Immature natural killer cell (primary cell): ENCODE results near the gene CUL1. TPM values are rescaled to one million over a fixed set of nuclear protein-coding genes. Genes with fewer than 3 reads are reported as not detected.

Source experiments
- DNase-seq, 3 donors: peaks; one replicate each; pipeline ENCODE4 v3.0.0; 2022; ENCODE audit warnings: mixed read lengths in 1 of 3
- H3K27ac Mint-ChIP-seq, 6 donors: one replicate each; pipeline ENCODE4 v1.8.0; 2020; ENCODE audit warnings: mixed read lengths in 6 of 6, mild to moderate bottlenecking in 5 of 6, inconsistent platforms in 4 of 6, moderate library complexity in 3 of 6
- H3K27me3 Mint-ChIP-seq, 3 donors: one replicate each; pipeline ENCODE4 v1.8.0; 2020 to 2021; ENCODE audit warnings: low read depth in 3 of 3, mild to moderate bottlenecking in 3 of 3, mixed read lengths in 3 of 3, moderate library complexity in 3 of 3, inconsistent platforms in 1 of 3
- H3K36me3 Mint-ChIP-seq, 3 donors: one replicate each; pipeline ENCODE4 v1.8.0; 2020; ENCODE audit warnings: mixed read lengths in 3 of 3, inconsistent platforms in 2 of 3, mild to moderate bottlenecking in 2 of 3
- H3K4me1 Mint-ChIP-seq, 2 donors: one replicate each; pipeline ENCODE4 v1.8.0; 2020; ENCODE audit warnings: inconsistent platforms in 2 of 2, mild to moderate bottlenecking in 2 of 2, mixed read lengths in 2 of 2, moderate library complexity in 1 of 2
- H3K4me3 Mint-ChIP-seq, 5 donors: one replicate each; pipeline ENCODE4 v1.8.0; 2020; ENCODE audit warnings: mild to moderate bottlenecking in 5 of 5, mixed read lengths in 5 of 5, inconsistent platforms in 3 of 5, moderate library complexity in 3 of 5
- H3K9me3 Mint-ChIP-seq, 6 donors: one replicate each; pipeline ENCODE4 v1.8.0; 2020; ENCODE audit warnings: mild to moderate bottlenecking in 6 of 6, mixed read lengths in 6 of 6, inconsistent platforms in 4 of 6, moderate library complexity in 3 of 6
- polyA plus RNA-seq, 3 donors: library from polyadenylated mRNA; unstranded; fragments of 300-500 nt; fragmentation: Illumina TruSeq; gene quantifications; one replicate each; pipeline ENCODE4 v1.2.3, GENCODE V29; 2021

CUL1 gene
- polyA plus RNA-seq, result 10 to 100 TPM; 31.7 to 67.9 (median 32.4) TPM

DNA sequence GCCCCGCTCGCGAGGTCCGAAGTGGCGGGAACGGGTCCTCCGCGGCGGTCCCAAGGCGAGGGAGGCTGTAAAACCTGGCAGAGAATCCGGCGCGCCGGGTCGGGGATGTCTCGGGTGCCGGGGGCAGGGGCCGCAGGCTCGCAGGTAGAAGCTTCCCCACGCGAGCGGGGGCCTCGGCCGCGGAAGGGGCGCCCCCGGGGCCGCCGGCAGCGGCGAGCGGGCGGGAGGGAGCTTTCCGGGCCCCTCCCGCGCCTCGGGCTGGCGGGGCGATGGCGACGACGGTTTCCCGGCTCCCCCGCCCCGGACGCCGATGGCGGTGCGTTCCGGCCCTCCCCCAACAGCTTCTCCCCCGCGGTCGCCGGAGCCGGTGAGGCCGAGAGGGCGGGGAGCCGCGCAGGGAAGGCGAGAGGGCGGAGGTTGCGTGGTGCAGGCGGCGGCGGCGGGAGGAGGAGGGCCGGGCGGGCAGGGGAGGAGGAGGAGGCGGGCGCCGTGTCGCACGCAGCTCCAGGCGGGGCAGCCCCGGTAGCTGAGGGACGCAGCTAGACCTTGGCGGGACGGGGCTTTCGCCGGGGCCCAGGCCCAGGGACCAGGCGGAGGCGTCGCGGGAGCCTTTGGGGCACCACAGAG lies at the start of gene CUL1:
CUL1 (plus strand) TSS at position 507 of the 627 bp plus-strand sequence. CDS start 31,220 bp downstream, outside the sequence.
- Mint-ChIP-seq H3K9me3 (no peaks in the 10 kb centered on the region), H3K36me3 (no peaks in the 10 kb centered on the region), H3K4me1 (peaks cover 49 to 55% of the 10 kb centered on the region in 2 donors), H3K4me3 (peak within 1 kb of the TSS; percentile 91 to 95 (median 92)), H3K27me3 (peaks cover 7 to 10% (median 8%) of the 10 kb centered on the region in 3 donors), H3K27ac (peak within 1 kb of the TSS; percentile 82 to 93 (median 92))
- peak; percentile 83 to 84 (median 83) for DNase-seq

DNA sequence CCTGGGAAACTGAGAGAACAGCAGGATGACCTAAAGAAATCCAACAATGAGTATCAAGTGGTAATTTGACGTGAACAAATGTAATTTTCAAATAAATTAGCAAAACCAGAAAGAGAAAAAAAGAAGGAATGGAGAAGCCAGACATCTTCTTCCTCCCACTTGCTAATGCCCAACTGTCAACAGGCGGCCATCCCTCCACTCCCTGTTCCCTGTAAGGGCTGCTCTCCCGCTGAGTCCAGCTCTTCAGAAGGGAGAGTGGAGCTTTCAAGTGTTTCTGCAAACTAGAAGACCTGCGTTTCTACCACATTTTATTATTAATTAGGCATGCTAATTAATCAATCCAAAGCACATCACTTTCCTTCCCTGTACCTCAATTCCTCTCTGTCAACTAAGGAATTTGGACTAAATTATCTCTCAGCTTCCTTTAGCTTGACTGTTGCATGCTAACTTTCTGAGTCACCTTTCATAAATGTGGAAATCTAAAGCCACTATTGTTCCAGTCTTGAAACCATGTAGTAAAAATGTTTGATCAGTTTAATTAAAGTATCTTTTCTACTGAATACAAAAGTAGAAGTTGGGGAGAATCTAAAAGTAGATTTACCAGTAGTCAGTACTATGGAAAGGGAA lies 48.4 kb upstream of the CUL1 start:
- H3K4me1 Mint-ChIP-seq, result no peaks in the 10 kb centered on the region
- peak overlapping the region in 1 of 6 donors; percentile 10 for H3K27ac Mint-ChIP-seq
- peaks cover 0 to 10% (median 10%) of the 10 kb centered on the region in 3 donors for H3K27me3 Mint-ChIP-seq
- H3K4me3 Mint-ChIP-seq, result no peak overlapping the region
- no peak for DNase-seq
- H3K36me3 Mint-ChIP-seq, result no peaks in the 10 kb centered on the region
- H3K9me3 Mint-ChIP-seq, result no peaks in the 10 kb centered on the region

DNA sequence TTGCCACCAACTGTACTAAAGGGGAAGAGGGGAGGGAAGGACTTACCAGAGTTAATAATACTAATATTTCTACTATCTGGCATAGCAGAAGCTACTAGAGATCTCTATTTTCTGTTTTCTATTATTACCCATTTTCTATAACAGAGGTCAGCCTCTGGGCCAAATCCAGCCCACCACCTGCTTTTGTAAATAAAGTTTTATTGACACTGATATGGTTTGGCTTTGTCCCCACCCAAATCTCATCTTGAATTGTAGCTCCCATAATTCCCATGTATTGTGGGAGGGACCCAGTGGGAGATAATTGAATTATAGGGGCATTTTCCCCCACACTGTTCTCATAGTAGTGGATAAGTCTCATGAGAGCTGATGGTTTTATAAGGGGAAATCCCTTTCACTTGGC lies 45.9 kb upstream of the CUL1 start:
- DNase-seq, result no peak
- Mint-ChIP-seq H3K27ac (no peak overlapping the region), H3K9me3 (no peaks in the 10 kb centered on the region), H3K4me3 (no peak overlapping the region), H3K4me1 (no peaks in the 10 kb centered on the region), H3K27me3 (peaks cover 0 to 10% (median 6%) of the 10 kb centered on the region in 3 donors), H3K36me3 (no peaks in the 10 kb centered on the region)

DNA sequence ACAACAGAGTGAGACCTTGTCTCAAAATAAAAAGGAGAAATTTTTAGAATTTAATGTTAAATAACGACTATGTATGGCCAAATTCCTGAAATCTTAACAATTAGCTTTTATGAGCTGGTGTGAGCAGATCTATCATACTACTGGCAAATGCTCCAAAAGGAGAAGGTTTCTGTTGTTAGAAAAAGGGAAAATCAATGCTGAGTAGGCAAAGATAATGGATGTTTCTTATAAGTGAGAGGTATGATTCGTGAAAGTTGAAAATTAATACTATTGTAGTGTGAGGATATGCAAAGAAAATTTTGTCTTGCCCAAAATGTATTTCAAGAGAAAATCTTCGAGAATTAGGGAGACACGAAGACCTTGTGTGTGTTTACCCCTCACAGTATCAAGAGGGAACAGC lies 40.8 kb upstream of the CUL1 start:
- Mint-ChIP-seq H3K4me3 (no peak overlapping the region), H3K27ac (no peak overlapping the region), H3K4me1 (peaks cover 0 to 1% of the 10 kb centered on the region in 2 donors), H3K36me3 (no peaks in the 10 kb centered on the region), H3K27me3 (peaks cover 0 to 7% (median 6%) of the 10 kb centered on the region in 3 donors), H3K9me3 (no peaks in the 10 kb centered on the region)
- DNase-seq, result no peak

DNA sequence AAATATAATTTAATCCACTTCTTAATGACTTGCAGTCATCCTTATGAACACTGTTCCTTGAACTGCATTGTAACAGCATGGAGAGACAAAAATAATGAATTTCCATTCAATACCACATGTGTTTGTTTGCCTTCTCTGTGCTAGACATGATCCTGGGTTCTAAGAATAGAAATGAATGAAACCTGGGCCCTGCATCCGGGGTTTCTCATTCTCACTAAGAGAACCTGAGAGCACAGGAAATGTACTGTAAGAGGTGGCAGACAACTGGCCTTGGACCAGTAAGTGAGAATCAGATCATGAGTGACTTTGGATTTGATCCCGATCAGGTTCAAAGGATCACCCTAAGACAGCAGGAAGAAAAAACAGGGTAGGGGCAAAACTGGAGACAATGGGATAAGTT lies 37.2 kb upstream of the CUL1 start:
- peaks cover 0 to 1% of the 10 kb centered on the region in 2 donors for H3K4me1 Mint-ChIP-seq
- H3K27ac Mint-ChIP-seq, result no peak overlapping the region
- no peaks in the 10 kb centered on the region for H3K36me3 Mint-ChIP-seq
- H3K27me3 Mint-ChIP-seq, result peaks cover 0 to 2% (median 2%) of the 10 kb centered on the region in 3 donors
- no peaks in the 10 kb centered on the region for H3K9me3 Mint-ChIP-seq
- no peak for DNase-seq
- no peak overlapping the region for H3K4me3 Mint-ChIP-seq

DNA sequence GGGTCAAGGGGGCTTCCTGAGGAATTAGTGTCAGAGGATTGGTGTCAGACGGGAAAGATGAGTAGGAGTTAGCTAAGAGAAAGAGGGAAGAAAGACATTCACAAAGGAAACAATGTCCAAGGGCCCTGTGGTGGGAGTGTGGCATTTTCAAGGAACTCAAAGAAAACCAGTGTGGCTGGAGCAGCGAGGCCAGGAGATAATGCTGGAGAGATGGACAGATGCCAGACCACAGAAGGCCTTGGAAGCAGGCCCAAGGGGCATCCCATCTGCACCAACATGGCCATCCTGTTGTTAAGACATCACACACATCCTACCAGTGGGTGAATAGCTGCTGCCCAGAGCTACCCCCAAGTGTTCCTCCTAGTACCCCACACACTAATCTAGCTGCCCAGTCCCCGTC lies 36.1 kb upstream of the CUL1 start:
- H3K4me3 Mint-ChIP-seq, result no peak overlapping the region
- no peak for DNase-seq
- peaks cover 2 to 10% (median 2%) of the 10 kb centered on the region in 3 donors for H3K27me3 Mint-ChIP-seq
- no peaks in the 10 kb centered on the region for H3K9me3 Mint-ChIP-seq
- no peaks in the 10 kb centered on the region for H3K36me3 Mint-ChIP-seq
- H3K4me1 Mint-ChIP-seq, result peaks cover 0 to 1% of the 10 kb centered on the region in 2 donors
- H3K27ac Mint-ChIP-seq, result no peak overlapping the region

DNA sequence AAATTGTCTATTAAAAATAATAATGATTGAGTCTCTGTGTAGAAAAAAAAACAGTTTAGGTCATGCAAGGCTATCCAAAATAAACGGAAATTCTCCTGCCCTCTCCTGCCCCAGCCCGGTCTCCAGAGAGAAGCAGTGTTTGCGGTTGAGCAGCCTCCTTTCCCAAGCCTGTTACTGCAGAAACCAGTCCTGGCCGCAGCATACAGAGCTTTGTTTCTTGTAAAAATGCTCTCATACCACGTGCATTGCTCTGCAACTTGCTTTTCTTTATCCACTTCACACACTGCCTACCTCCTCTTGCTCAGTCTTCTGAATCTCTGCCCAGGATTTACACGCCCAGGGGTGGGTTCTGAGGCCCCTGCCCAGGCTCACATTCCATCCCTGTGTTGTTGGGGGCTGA lies 34.4 kb upstream of the CUL1 start:
- no peak overlapping the region for H3K27ac Mint-ChIP-seq
- no peak overlapping the region for H3K4me3 Mint-ChIP-seq
- H3K4me1 Mint-ChIP-seq, result peaks cover 0 to 1% of the 10 kb centered on the region in 2 donors
- H3K27me3 Mint-ChIP-seq, result peaks cover 2 to 11% (median 6%) of the 10 kb centered on the region in 3 donors
- no peak for DNase-seq
- no peaks in the 10 kb centered on the region for H3K9me3 Mint-ChIP-seq
- H3K36me3 Mint-ChIP-seq, result no peaks in the 10 kb centered on the region

DNA sequence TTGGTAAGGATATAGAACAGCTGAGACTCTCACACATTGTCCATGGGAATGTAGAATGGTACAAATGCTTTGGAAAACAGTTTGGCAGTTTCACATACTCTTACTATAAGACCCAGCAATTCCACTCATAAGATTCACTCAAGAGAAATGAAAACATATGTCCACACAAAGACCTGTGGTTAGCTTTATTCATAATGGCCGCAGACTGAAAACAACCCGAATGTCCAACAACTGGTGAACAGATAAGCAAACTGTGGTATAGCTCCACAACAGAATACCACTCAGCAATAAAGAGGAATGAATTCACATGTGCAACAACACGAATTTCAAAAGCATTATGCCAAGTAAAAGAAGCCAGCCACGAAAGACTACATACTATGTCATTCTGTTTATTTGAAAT lies 33.5 kb upstream of the CUL1 start:
- Mint-ChIP-seq H3K27ac (no peak overlapping the region), H3K36me3 (no peaks in the 10 kb centered on the region), H3K27me3 (peaks cover 2 to 11% (median 6%) of the 10 kb centered on the region in 3 donors), H3K4me1 (peaks cover 0 to 1% of the 10 kb centered on the region in 2 donors), H3K4me3 (no peak overlapping the region), H3K9me3 (peaks cover 0 to under 1% (median 0%) of the 10 kb centered on the region in 6 donors)
- no peak for DNase-seq

DNA sequence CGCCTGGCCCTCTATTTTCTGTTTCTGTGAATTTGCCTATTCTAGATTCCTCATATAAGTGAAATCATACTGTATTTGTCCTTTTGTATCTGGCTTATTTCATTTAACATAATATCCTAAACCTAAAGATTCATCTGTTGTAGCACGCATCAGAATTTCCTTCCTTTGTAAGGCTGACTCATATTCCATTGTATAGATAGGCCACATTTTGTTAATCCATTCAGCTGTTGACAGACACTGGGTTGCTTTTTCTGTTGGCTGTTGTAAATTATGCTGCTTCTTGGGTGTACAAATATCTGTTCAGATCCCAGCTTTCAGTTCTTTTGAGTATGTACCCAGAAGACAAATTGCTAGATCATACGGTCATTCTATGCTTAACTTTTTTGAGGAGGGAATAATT lies 28.8 kb upstream of the CUL1 start:
- no peaks in the 10 kb centered on the region for H3K4me1 Mint-ChIP-seq
- no peak overlapping the region for H3K27ac Mint-ChIP-seq
- no peak overlapping the region for H3K4me3 Mint-ChIP-seq
- no peaks in the 10 kb centered on the region for H3K36me3 Mint-ChIP-seq
- peaks cover 2 to 13% (median 6%) of the 10 kb centered on the region in 3 donors for H3K27me3 Mint-ChIP-seq
- H3K9me3 Mint-ChIP-seq, result peaks cover 0 to 10% (median 0%) of the 10 kb centered on the region in 6 donors
- no peak for DNase-seq

DNA sequence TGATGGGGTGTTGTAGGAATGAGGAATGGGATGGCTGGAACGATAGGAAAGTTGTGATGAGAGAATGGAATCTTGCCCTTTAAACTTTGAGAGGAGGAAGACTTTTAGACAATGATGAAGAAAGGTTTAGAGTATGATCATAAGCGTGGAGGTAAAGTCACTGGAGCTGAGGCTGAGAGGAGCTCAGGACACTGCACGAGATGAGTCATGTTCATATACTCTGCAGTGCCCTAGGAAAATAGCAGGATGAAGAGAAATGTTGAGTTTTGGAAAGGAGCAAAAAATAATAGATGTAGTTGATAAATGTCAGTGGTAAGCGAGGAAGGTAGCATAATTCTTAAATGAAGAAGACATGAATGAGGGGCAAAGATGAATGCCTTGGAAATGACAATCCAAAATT lies 28.3 kb upstream of the CUL1 start:
- no peaks in the 10 kb centered on the region for H3K36me3 Mint-ChIP-seq
- no peaks in the 10 kb centered on the region for H3K4me1 Mint-ChIP-seq
- H3K27me3 Mint-ChIP-seq, result peaks cover 2 to 13% (median 6%) of the 10 kb centered on the region in 3 donors
- H3K4me3 Mint-ChIP-seq, result no peak overlapping the region
- H3K9me3 Mint-ChIP-seq, result peaks cover 0 to 10% (median 0%) of the 10 kb centered on the region in 6 donors
- DNase-seq, result no peak
- H3K27ac Mint-ChIP-seq, result no peak overlapping the region

DNA sequence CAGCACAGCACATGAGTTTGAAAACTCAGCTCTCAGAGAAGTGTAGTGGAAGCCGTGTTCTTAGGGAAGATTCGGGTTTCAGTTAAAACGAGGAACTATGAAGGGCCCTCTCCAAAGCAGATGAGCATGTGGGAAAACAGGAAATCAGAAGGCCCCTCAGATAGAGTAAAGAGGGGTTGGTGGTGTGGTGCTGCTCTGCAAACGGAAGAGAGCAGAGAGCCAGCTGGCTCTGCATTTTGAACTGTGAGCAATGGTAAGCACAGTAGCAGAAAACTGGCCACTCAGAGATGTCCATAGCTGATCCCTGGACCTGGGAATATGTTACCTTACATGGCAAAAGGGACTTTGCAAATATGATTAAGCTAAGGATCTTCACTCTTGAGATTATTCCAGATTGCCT lies 27.9 kb upstream of the CUL1 start:
- Mint-ChIP-seq H3K27ac (no peak overlapping the region), H3K9me3 (peaks cover 0 to 10% (median 0%) of the 10 kb centered on the region in 6 donors), H3K27me3 (peaks cover 2 to 13% (median 6%) of the 10 kb centered on the region in 3 donors), H3K4me3 (no peak overlapping the region), H3K36me3 (no peaks in the 10 kb centered on the region), H3K4me1 (no peaks in the 10 kb centered on the region)
- no peak for DNase-seq

DNA sequence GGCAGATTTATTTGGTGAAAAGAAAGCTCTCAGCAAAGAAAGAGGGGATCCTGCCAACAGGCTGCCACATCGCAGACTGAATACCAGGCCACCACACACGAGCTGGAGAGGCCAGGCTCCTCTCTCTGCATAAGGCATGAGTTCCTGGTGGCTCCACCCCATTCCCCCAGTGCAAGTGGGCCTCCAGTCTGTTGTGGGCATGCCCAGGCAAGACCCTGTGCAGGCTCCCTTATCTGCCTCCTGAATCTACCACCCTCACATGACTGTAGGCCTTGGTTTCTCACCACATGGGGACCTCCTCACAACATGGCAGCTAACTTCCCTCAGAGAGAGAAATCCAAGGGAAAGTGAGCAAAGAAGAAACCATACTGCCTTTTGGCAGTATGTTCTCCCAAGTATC lies 26.7 kb upstream of the CUL1 start:
- H3K27ac Mint-ChIP-seq, result no peak overlapping the region
- H3K9me3 Mint-ChIP-seq, result peaks cover 0 to 10% (median 0%) of the 10 kb centered on the region in 6 donors
- H3K4me1 Mint-ChIP-seq, result no peaks in the 10 kb centered on the region
- no peak for DNase-seq
- H3K36me3 Mint-ChIP-seq, result no peaks in the 10 kb centered on the region
- H3K4me3 Mint-ChIP-seq, result no peak overlapping the region
- H3K27me3 Mint-ChIP-seq, result peaks cover 2 to 10% (median 4%) of the 10 kb centered on the region in 3 donors

DNA sequence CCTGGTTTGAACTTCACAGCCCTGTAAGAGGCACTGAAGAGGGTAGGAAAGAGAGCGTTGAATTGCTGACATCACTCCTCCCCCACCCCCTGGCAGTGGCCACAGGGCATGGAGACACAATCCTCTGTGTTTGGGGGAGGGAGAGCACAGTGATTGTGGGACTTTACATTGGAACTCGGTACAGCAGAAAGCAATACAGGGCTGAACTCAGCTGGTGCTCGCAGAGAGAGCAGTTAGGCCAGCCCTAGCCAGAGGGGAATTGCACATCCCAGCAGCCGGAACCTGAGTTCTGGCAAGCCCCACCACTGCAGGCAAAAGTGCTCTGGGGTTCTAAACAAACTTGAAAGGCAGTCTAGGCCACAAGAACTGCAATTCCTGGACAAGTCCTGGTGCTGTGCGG lies 24.0 kb upstream of the CUL1 start:
- H3K27me3 Mint-ChIP-seq, result peaks cover 0 to 8% (median 2%) of the 10 kb centered on the region in 3 donors
- no peak for DNase-seq
- no peak overlapping the region for H3K4me3 Mint-ChIP-seq
- H3K9me3 Mint-ChIP-seq, result peaks cover 0 to 10% (median 0%) of the 10 kb centered on the region in 6 donors
- H3K4me1 Mint-ChIP-seq, result no peaks in the 10 kb centered on the region
- H3K27ac Mint-ChIP-seq, result no peak overlapping the region
- no peaks in the 10 kb centered on the region for H3K36me3 Mint-ChIP-seq

DNA sequence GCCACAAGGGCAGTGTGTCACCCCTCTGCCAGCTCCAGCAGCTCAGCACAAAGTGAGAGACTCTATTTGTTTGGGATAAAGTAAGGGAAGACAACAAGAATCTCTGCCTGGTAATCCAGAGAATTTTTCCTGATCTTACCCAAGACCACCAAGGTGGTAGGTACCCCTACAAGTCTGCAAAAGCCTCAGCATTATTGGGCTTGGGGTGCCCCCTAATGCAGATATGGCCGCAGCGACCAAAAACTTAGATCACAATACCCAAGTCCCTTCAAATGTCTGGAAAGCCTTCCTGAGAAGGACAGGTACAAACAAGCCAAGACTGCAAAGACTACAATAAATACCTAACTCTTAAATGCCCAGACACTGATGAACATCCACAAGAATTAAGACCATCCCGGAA lies 22.4 kb upstream of the CUL1 start:
- Mint-ChIP-seq H3K36me3 (peaks cover 0 to 5% (median 0%) of the 10 kb centered on the region in 3 donors), H3K4me3 (no peak overlapping the region), H3K27me3 (peaks cover 0 to 10% (median 2%) of the 10 kb centered on the region in 3 donors), H3K27ac (no peak overlapping the region), H3K4me1 (no peaks in the 10 kb centered on the region), H3K9me3 (peaks cover 0 to 5% (median 0%) of the 10 kb centered on the region in 6 donors)
- DNase-seq, result no peak
